SK-N-SH (cell line): Measurements from ENCODE around the gene NDUFAF5. TPM values are rescaled to one million over a fixed set of nuclear protein-coding genes. Genes with fewer than 3 reads are reported as not detected.
A peak's percentile ranks its signal among the peaks of the same experiment; 100 is the strongest.

Experiments
- CTCF ChIA-PET: fragments of 300-600, 350-600 bp; formaldehyde crosslinking; extraction: SDS; loops from one replicate; lab custom pipeline; 2021; lab: Yijun Ruan, JAX
- POLR2A ChIA-PET: fragments of 350-600 bp; sonication (Branson Sonifier 250); formaldehyde crosslinking; extraction: SDS; loops from one replicate; lab custom pipeline; 2020; ENCODE audit warnings: antibody characterized with exemption, inconsistent platforms; lab: Yijun Ruan, JAX
- DNase-seq: peaks from one replicate; pipeline ENCODE4 v3.0.0; 2012
- H2AFZ ChIP-seq: fragments of 200-600 bp; sonication (generic); 2 replicates; pipeline ENCODE4 v1.8.1; 2016; ENCODE audit warnings: antibody characterized with exemption, mild to moderate bottlenecking, low read depth
- H3F3A ChIP-seq: fragments of 200-600 bp; sonication (generic); replicated peaks from 2 replicates; pipeline ENCODE3; 2016; ENCODE audit warnings: antibody characterized with exemption, mild to moderate bottlenecking; ENCODE audit not compliant: insufficient read depth
- H3K27ac ChIP-seq, 2 experiments: fragments of 200-500 bp in 1 of 2; fragments of 200-600 bp in 1 of 2; sonication (Bioruptor generic) in 1 of 2; sonication (generic), shearing (Covaris generic) in 1 of 2; 2 replicates each; pipeline versions ENCODE4 v1.5.1 to v1.6.1; 2014 to 2016; ENCODE audit warnings: low read depth in 2 of 2, inconsistent platforms in 1 of 2, low read length in 1 of 2, mild to moderate bottlenecking in 1 of 2, mixed read lengths in 1 of 2
- H3K27me3 ChIP-seq: fragments of 200-600 bp; sonication (generic), shearing (Covaris generic); 2 replicates; pipeline ENCODE4 v1.6.1; 2016; ENCODE audit warnings: mixed run types; ENCODE audit not compliant: insufficient read depth
- H3K36me3 ChIP-seq, 2 experiments: fragments of 200-500 bp in 1 of 2; fragments of 200-600 bp in 1 of 2; sonication (Bioruptor generic) in 1 of 2; sonication (generic) in 1 of 2; replicated peaks in 1 of 2; 2 replicates each; pipeline versions ENCODE3 to v1.5.1; 2014 to 2016; ENCODE audit warnings: low read length in 1 of 2, mild to moderate bottlenecking in 1 of 2; ENCODE audit not compliant: insufficient read depth in 2 of 2, control insufficient read depth in 1 of 2
- H3K4me1 ChIP-seq, 2 experiments: fragments of 200-500 bp in 1 of 2; fragments of 200-600 bp in 1 of 2; sonication (Bioruptor generic) in 1 of 2; sonication (generic), shearing (Covaris generic) in 1 of 2; 2 replicates each; pipeline versions ENCODE4 v1.5.1 to v1.6.1; 2014 to 2016; ENCODE audit warnings: low read depth in 1 of 2, low read length in 1 of 2, mixed run types in 1 of 2; ENCODE audit not compliant: insufficient read depth in 2 of 2, control insufficient read depth in 1 of 2
- H3K4me2 ChIP-seq: fragments of 200-600 bp; sonication (generic), shearing (Covaris generic); 2 replicates; pipeline ENCODE4 v1.6.1; 2017; ENCODE audit warnings: mixed run types
- H3K4me3 ChIP-seq, 2 experiments: fragments of 200-500 bp in 1 of 2; fragments of 200-600 bp in 1 of 2; sonication (Bioruptor generic) in 1 of 2; sonication (generic), shearing (Covaris generic) in 1 of 2; 2 replicates each; pipeline versions ENCODE4 v1.5.1 to v1.8.1; 2014 to 2016; ENCODE audit warnings: low read depth in 2 of 2, inconsistent platforms in 1 of 2, low read length in 1 of 2, mild to moderate bottlenecking in 1 of 2, mixed read lengths in 1 of 2, moderate library complexity in 1 of 2
- H3K79me2 ChIP-seq: fragments of 200-600 bp; sonication (generic); 2 replicates; pipeline ENCODE4 v1.8.1; 2017; ENCODE audit warnings: mild to moderate bottlenecking; ENCODE audit not compliant: insufficient read depth
- H3K9ac ChIP-seq: fragments of 200-600 bp; sonication (generic); 2 replicates; pipeline ENCODE4 v1.6.1; 2017; ENCODE audit warnings: mixed run types
- H3K9me2 ChIP-seq: fragments of 200-600 bp; sonication (generic); 2 replicates; pipeline ENCODE4 v1.6.1; 2017; ENCODE audit warnings: mixed run types
- H3K9me3 ChIP-seq: fragments of 200-600 bp; sonication (generic); 2 replicates; pipeline ENCODE4 v1.6.1; 2017; ENCODE audit warnings: mixed run types, mild to moderate bottlenecking, moderate library complexity
- H4K20me1 ChIP-seq: fragments of 200-600 bp; sonication (generic); 2 replicates; pipeline ENCODE4 v1.6.1; 2017; ENCODE audit warnings: mild to moderate bottlenecking, mixed run types; ENCODE audit not compliant: insufficient read depth
- CHD2 ChIP-seq: fragments of 150-350 bp; IDR thresholded peaks from 2 replicates; pipeline ENCODE4 v1.6.1; 2018; ENCODE audit warnings: low read length; ENCODE audit not compliant: partially characterized antibody
- CTCF ChIP-seq: fragments of 200-600 bp; sonication (generic); IDR thresholded peaks from 2 replicates; pipeline ENCODE4 v1.6.1; 2017; ENCODE audit warnings: antibody characterized with exemption, mild to moderate bottlenecking, moderate library complexity
- ELF1 ChIP-seq: IDR thresholded peaks from 2 replicates; pipeline ENCODE4 v1.4.0; 2012
- EP300 ChIP-seq, 2 experiments: IDR thresholded peaks; 2 replicates each; pipeline versions ENCODE4 v1.4.0 to v1.6.1; 2012; ENCODE audit warnings: borderline replicate concordance in 1 of 2, low read depth in 1 of 2, low read length in 1 of 2
- EZH2phosphoT487 ChIP-seq: fragments of 200-600 bp; sonication (generic); IDR thresholded peaks from 2 replicates; pipeline ENCODE4 v1.6.1; 2017; ENCODE audit warnings: low read depth, mixed run types, mild to moderate bottlenecking, antibody characterized with exemption, moderate library complexity, borderline replicate concordance
- FOXM1 ChIP-seq: IDR thresholded peaks from 2 replicates; pipeline ENCODE4 v1.4.0; 2012; ENCODE audit warnings: low read depth, mild to moderate bottlenecking
- GABPA ChIP-seq: IDR thresholded peaks from 2 replicates; pipeline ENCODE4 v1.4.0; 2012; ENCODE audit warnings: low read depth, mild to moderate bottlenecking
- IRF3 ChIP-seq: fragments of 150-350 bp; IDR thresholded peaks from 2 replicates; pipeline ENCODE4 v1.6.1; 2016; ENCODE audit warnings: mild to moderate bottlenecking, low read depth, low read length
- JUND ChIP-seq: IDR thresholded peaks from 2 replicates; pipeline ENCODE4 v1.4.0; 2012
- MAX ChIP-seq: IDR thresholded peaks from 2 replicates; pipeline ENCODE4 v1.4.0; 2012; ENCODE audit warnings: low read depth
- MEF2A ChIP-seq: IDR thresholded peaks from 2 replicates; pipeline ENCODE4 v1.4.0; 2012; ENCODE audit warnings: low read depth, borderline replicate concordance
- MXI1 ChIP-seq: IDR thresholded peaks from 2 replicates; pipeline ENCODE4 v1.6.1; 2012; ENCODE audit warnings: mild to moderate bottlenecking, low read depth, low read length, improper control_type of control experiment
- NFIC ChIP-seq: IDR thresholded peaks from 2 replicates; pipeline ENCODE4 v1.4.0; 2012; ENCODE audit warnings: borderline replicate concordance
- NRF1 ChIP-seq: IDR thresholded peaks from 2 replicates; pipeline ENCODE4 v1.6.1; 2012; ENCODE audit warnings: low read depth, mild to moderate bottlenecking, low read length
- RCOR1 ChIP-seq: fragments of 150-350 bp; IDR thresholded peaks from 2 replicates; pipeline ENCODE4 v1.6.1; 2017; ENCODE audit warnings: antibody characterized with exemption, low read length
- REST ChIP-seq: IDR thresholded peaks from 2 replicates; pipeline ENCODE4 v1.6.1; 2012; ENCODE audit warnings: mild to moderate bottlenecking, low read depth, low read length, moderate library complexity
- SIN3A ChIP-seq: IDR thresholded peaks from 2 replicates; pipeline ENCODE4 v1.6.1; 2012; ENCODE audit warnings: low read depth, mild to moderate bottlenecking, low read length, moderate library complexity, borderline replicate concordance
- SMC3 ChIP-seq: IDR thresholded peaks from 2 replicates; pipeline ENCODE4 v1.6.1; 2012; ENCODE audit warnings: low read depth, low read length, improper control_type of control experiment
- USF1 ChIP-seq: IDR thresholded peaks from 2 replicates; pipeline ENCODE4 v1.4.0; 2012; ENCODE audit warnings: low read depth, borderline replicate concordance
- USF2 ChIP-seq: fragments of 150-350 bp; IDR thresholded peaks from 2 replicates; pipeline ENCODE4 v1.6.1; 2017; ENCODE audit warnings: antibody characterized with exemption, low read length, low read depth, borderline replicate concordance
- WGBS: methylation state at CpG from one replicate; pipeline ENCODE4 v1.1.6; 2017; ENCODE audit warnings: low lambda C conversion rate; 5-methylcytosine and 5-hydroxymethylcytosine counted together
- polyA plus RNA-seq, 3 experiments: library from polyadenylated mRNA; depleted of rRNA; stranded (reverse); fragments of >200 nt; gene quantifications; 2 replicates each; pipeline ENCODE4 v1.2.3, GENCODE V29; 2012

NDUFAF5 gene
- polyA plus RNA-seq, 1 of the 3 experiments (the other 2 are of a cell fraction) = 8.0 TPM

- TF ChIP-seq EP300 (IDR thresholded peaks at IDR 0.05; ENCODE audit: borderline replicate concordance in 1 of 2, low read depth in 1 of 2, low read length in 1 of 2) = peak; percentile 47 to 62; a peak in 3 of 4 replicates
- TF ChIP-seq MXI1 = peak; percentile 95
- no peak for TF ChIP-seq IRF3
- peak; percentile 39 for TF ChIP-seq CHD2
- TF ChIP-seq JUND = peak; percentile 13
- TF ChIP-seq NRF1 = no peak
Measured at GRCh38 chr20:13800728-13801134, 15.9 kb downstream of the NDUFAF5 start (continued).

GRCh38 chr20:13809373-13809772 lies 24.5 kb downstream of the NDUFAF5 start:
- Histone ChIP-seq H3K4me2 (no peak overlapping the region), H3K36me3 (peaks cover 58 to 74% of the 10 kb centered on the region in 2 experiments), H3F3A (no peaks in the 10 kb centered on the region), H3K4me1 (no peaks in the 10 kb centered on the region), H3K27ac (no peak overlapping the region), H2AFZ (no peak overlapping the region), H3K9me2 (no peaks in the 10 kb centered on the region), H3K27me3 (no peaks in the 10 kb centered on the region)
- 91% methylated on average over 2 of the region's 2 CpGs for WGBS
- ChIA-PET POLR2A (no interaction called here), CTCF (interaction anchor here (1.8 kb wide), 1 partner anchor 10 kb away, joined by 13 read pairs; no protein-coding TSS in a partner anchor)
- no peak for DNase-seq
- TF ChIP-seq REST (no peak), FOXM1 (no peak), SIN3A (no peak), USF1 (no peak), RCOR1 (no peak), NFIC (no peak), CTCF (no peak), EZH2phosphoT487 (no peak), MAX (no peak), USF2 (no peak), NRF1 (no peak), GABPA (no peak), MEF2A (no peak), IRF3 (no peak), ELF1 (no peak), JUND (no peak), SMC3 (no peak)
- TF ChIP-seq, all 33 proteins: peak for 0
- no peaks in the 10 kb centered on the region for H3K79me2 ChIP-seq
- no peaks in the 10 kb centered on the region for H4K20me1 ChIP-seq
- no peak overlapping the region for H3K4me3 ChIP-seq
- no peak overlapping the region for H3K9ac ChIP-seq
- H3K9me3 ChIP-seq = no peaks in the 10 kb centered on the region
